CD4-positive, alpha-beta T cell (primary cell): ENCODE data around the gene ABCA2. TPM values are rescaled to one million over a fixed set of nuclear protein-coding genes. Genes with fewer than 3 reads are reported as not detected.
"Not testable (repeated sequence)": the region's sequence is repeated elsewhere in the genome, so short reads cannot be mapped to it uniquely, and the experiment has no call there.

Experiments
- ATAC-seq: fragments of 200-7000 bp; cut with Tn5 transposase; one replicate; pipeline ENCODE4 v1.10.0; 2022; ENCODE audit warnings: mild to moderate bottlenecking; ENCODE audit not compliant: poor library complexity
- CTCF ChIA-PET: fragments of 350-600 bp; sonication (Branson Sonifier 250); formaldehyde crosslinking; loops from one replicate; lab custom pipeline; 2021; ENCODE audit warnings: antibody characterized with exemption, inconsistent platforms; lab: Charles Lee
- POLR2A ChIA-PET: fragments of 350-600 bp; sonication (Branson Sonifier 250); formaldehyde crosslinking; loops from one replicate; lab custom pipeline; 2021; ENCODE audit warnings: antibody characterized with exemption, inconsistent platforms; lab: Charles Lee
- DNase-seq, 14 experiments: peaks; one replicate each; pipeline ENCODE4 v3.0.0-alpha.2; 2013 to 2020; ENCODE audit warnings: mixed read lengths in 2 of 14
- H3K27ac ChIP-seq, 2 donors: one replicate each; pipeline versions ENCODE4 v1.5.1 to v1.7.0; 2013; ENCODE audit warnings: low read length in 2 of 2, low read depth in 1 of 2, mild to moderate bottlenecking in 1 of 2
- H3K27me3 ChIP-seq, 2 experiments: 1 replicate in 1 of 2; 2 replicates in 1 of 2; pipeline versions ENCODE4 v1.6.1 to v1.7.0; 2013; ENCODE audit warnings: low read length in 2 of 2, control low read depth in 1 of 2, mild to moderate bottlenecking in 1 of 2, moderate library complexity in 1 of 2; ENCODE audit not compliant: insufficient read depth in 2 of 2, control insufficient read depth in 1 of 2
- H3K36me3 ChIP-seq: one replicate; pipeline ENCODE4 v1.6.1; 2013; ENCODE audit warnings: low read length, control low read depth; ENCODE audit not compliant: insufficient read depth
- H3K4me1 ChIP-seq: one replicate; pipeline ENCODE4 v1.6.1; 2013; ENCODE audit warnings: low read length, control low read depth; ENCODE audit not compliant: insufficient read depth
- H3K4me3 ChIP-seq: one replicate; pipeline ENCODE4 v1.5.1; 2013; ENCODE audit warnings: mild to moderate bottlenecking, low read length, moderate library complexity
- H3K9me3 ChIP-seq, 2 experiments: 1 replicate in 1 of 2; 2 replicates in 1 of 2; pipeline versions ENCODE4 v1.6.1 to v1.7.0; 2013; ENCODE audit warnings: low read length in 2 of 2, mild to moderate bottlenecking in 2 of 2, control low read depth in 1 of 2, moderate library complexity in 1 of 2; ENCODE audit not compliant: control insufficient read depth in 1 of 2, insufficient read depth in 1 of 2
- H3K27ac Mint-ChIP-seq: one replicate; pipeline ENCODE4 v1.8.0; 2020; ENCODE audit warnings: mixed read lengths
- H3K27me3 Mint-ChIP-seq: one replicate; pipeline ENCODE4 v1.8.0; 2021; ENCODE audit warnings: mixed read lengths
- H3K36me3 Mint-ChIP-seq: one replicate; pipeline ENCODE4 v1.8.0; 2021; ENCODE audit warnings: low read depth, mixed read lengths
- H3K4me1 Mint-ChIP-seq: one replicate; pipeline ENCODE4 v1.8.0; 2021; ENCODE audit warnings: low read depth, mixed read lengths
- H3K4me3 Mint-ChIP-seq: one replicate; pipeline ENCODE4 v1.8.0; 2020; ENCODE audit warnings: mild to moderate bottlenecking, mixed read lengths
- H3K9me3 Mint-ChIP-seq: one replicate; pipeline ENCODE4 v1.8.0; 2020; ENCODE audit warnings: mixed read lengths
- CTCF ChIP-seq: fragments of 200-600 bp; IDR thresholded peaks from one replicate; pipeline ENCODE4 v1.8.0; 2022; ENCODE audit warnings: antibody characterized with exemption, mild to moderate bottlenecking
- intact Hi-C, 2 experiments: fragments of 100-400 bp; cut with DNase I in 1 of 2; cut with micrococcal nuclease in 1 of 2; formaldehyde crosslinking; loops; one replicate each; pipeline versions ENCODE4 v1.15.1 to v1.9.0; 2023 to 2025; cut with DNase I, micrococcal nuclease
- total RNA-seq, 174 experiments: library from RNA in 2 of 174; stranded (reverse) in 2 of 174; gene quantifications; one replicate each; pipeline ENCODE4 v1.2.3 and lab custom pipeline; 2021 to 2026

Gene ABCA2
- total RNA-seq, 2 experiments from 2014 or later: 80.1 to 86.8 TPM

GRCh38 chr9:137006116-137007003 is 21.7 kb downstream of the ABCA2 start:
- ATAC-seq (no peak), DNase-seq (no peak)
- Mint-ChIP-seq H3K36me3 (peaks cover 3% of the 10 kb centered on the region), H3K27me3 (no peaks in the 10 kb centered on the region), H3K4me1 (no peaks in the 10 kb centered on the region), H3K27ac (no peak overlapping the region), H3K4me3 (no peak overlapping the region), H3K9me3 (no peaks in the 10 kb centered on the region)
- POLR2A ChIA-PET: no interaction called here
- H3K36me3 ChIP-seq: peaks cover 15% of the 10 kb centered on the region
- intact Hi-C loops: no loop called here
- no peaks in the 10 kb centered on the region for H3K27me3 ChIP-seq
- CTCF ChIA-PET: no interaction called here
- no peak overlapping the region for H3K4me3 ChIP-seq
- H3K4me1 ChIP-seq: no peaks in the 10 kb centered on the region
- TF ChIP-seq CTCF: no peak
- H3K27ac ChIP-seq: no peak overlapping the region
- H3K9me3 ChIP-seq: no peaks in the 10 kb centered on the region

GRCh38 chr9:137004285-137004684 is 23.8 kb downstream of the ABCA2 start:
- H3K27ac ChIP-seq, H3K4me1 Mint-ChIP-seq, ATAC-seq, H3K4me3 Mint-ChIP-seq, H3K4me3 ChIP-seq, H3K36me3 ChIP-seq, POLR2A ChIA-PET, H3K9me3 Mint-ChIP-seq, H3K9me3 ChIP-seq, H3K27me3 Mint-ChIP-seq, H3K27me3 ChIP-seq, H3K36me3 Mint-ChIP-seq, H3K27ac Mint-ChIP-seq: not testable (repeated sequence)
- peaks cover 19% of the 10 kb centered on the region for H3K4me1 ChIP-seq
- peak in 1 of 14 experiments; percentile 24 for DNase-seq
- peak; percentile 35 for TF ChIP-seq CTCF
- CTCF ChIA-PET: interaction anchor here (1.2 kb wide), 1 partner anchor 31 kb away, joined by 7 read pairs; no protein-coding TSS in a partner anchor
- intact Hi-C loops: loop anchor here in 1 of 2 experiments (2.0 kb wide), 1 partner anchor 31 kb away; no protein-coding TSS in a partner anchor

GRCh38 chr9:137002646-137003041 is 25.4 kb downstream of the ABCA2 start:
- Mint-ChIP-seq H3K4me3 (no peak overlapping the region), H3K9me3 (no peaks in the 10 kb centered on the region), H3K36me3 (no peaks in the 10 kb centered on the region), H3K27me3 (peaks cover 7% of the 10 kb centered on the region), H3K4me1 (peaks cover 16% of the 10 kb centered on the region), H3K27ac (no peak overlapping the region)
- no peak for ATAC-seq
- intact Hi-C loops: no loop called here
- Histone ChIP-seq H3K27ac (no peak overlapping the region), H3K4me1 (peaks cover 35% of the 10 kb centered on the region), H3K9me3 (no peaks in the 10 kb centered on the region), H3K36me3 (no peaks in the 10 kb centered on the region), H3K4me3 (no peak overlapping the region), H3K27me3 (peaks cover 0 to 1% of the 10 kb centered on the region in 2 experiments)
- CTCF ChIA-PET: no interaction called here
- no peak for DNase-seq
- POLR2A ChIA-PET: no interaction called here
- TF ChIP-seq CTCF: no peak
